Stimulated activated CD8-positive, alpha-beta memory T cell treated with anti-CD3 and anti-CD28 coated beads, Interleukin-15, amount 100 ng/mL, for 24 hours (primary cell): ENCODE results near the gene KIDINS220.

Experiments used
- DNase-seq: peaks from one replicate; pipeline ENCODE4 v3.0.0-alpha.2; 2020; ENCODE audit warnings: low read depth

KIDINS220 gene

GRCh38 chr2:8697190-8697589, 140.2 kb downstream of the KIDINS220 start:
- no peak for DNase-seq

GRCh38 chr2:8694737-8695136, 142.7 kb downstream of the KIDINS220 start:
- DNase-seq = no peak

- DNase-seq = no peak
Measured at GRCh38 chr2:8693157-8693821, 144.1 kb downstream of the KIDINS220 start.

- DNase-seq = no peak
Measured at GRCh38 chr2:8692783-8693156, 144.6 kb downstream of the KIDINS220 start.

- DNase-seq = no peak
Measured at GRCh38 chr2:8691859-8692437, 145.5 kb downstream of the KIDINS220 start.

- DNase-seq = peak; percentile 88
Measured at GRCh38 chr2:8685697-8686358, 151.6 kb downstream of the KIDINS220 start.

- peak; percentile 33 for DNase-seq
Measured at GRCh38 chr2:8684878-8685696, 152.3 kb downstream of the KIDINS220 start.

GRCh38 chr2:8684540-8684877, 152.9 kb downstream of the KIDINS220 start:
- no peak for DNase-seq

- no peak for DNase-seq
Measured at GRCh38 chr2:8682719-8683667, 154.4 kb downstream of the KIDINS220 start.

- DNase-seq = peak; percentile 96
Measured at GRCh38 chr2:8681786-8682692, 155.4 kb downstream of the KIDINS220 start, which contains the start of gene ID2. Gene ID2 (plus strand): TSS chr2:8682056. CDS start chr2:8682166, 110 bp downstream.

GRCh38 chr2:8680822-8681760, 156.3 kb downstream of the KIDINS220 start:
- peak; percentile 60 for DNase-seq

- DNase-seq = no peak
Measured at GRCh38 chr2:8679827-8680731, 157.3 kb downstream of the KIDINS220 start.

- DNase-seq = no peak
Measured at GRCh38 chr2:8679567-8679826, 157.9 kb downstream of the KIDINS220 start.
